Measurements from ENCODE around the gene AHCYL1.

- TF ChIP-seq POLR2A (IDR thresholded peaks at IDR 0.05) (no peak), CTCF (IDR thresholded peaks at IDR 0.05) (no peak)
Observed at GRCh38 chr1:109986054-109986444, 1.5 kb downstream of the AHCYL1 start.

Data from sigmoid colon (tissue), 3 donors.